Measurements from ENCODE around the gene KLRG1. TPM values are rescaled to one million over a fixed set of nuclear protein-coding genes. Genes with fewer than 3 reads are reported as not detected.

KLRG1 gene
- total and polyA plus RNA-seq, 2 of the 8 experiments (the other 6 are each of a cell fraction or from before 2014, with no cell fraction given), result 7.9 to 12.8 TPM

DNA sequence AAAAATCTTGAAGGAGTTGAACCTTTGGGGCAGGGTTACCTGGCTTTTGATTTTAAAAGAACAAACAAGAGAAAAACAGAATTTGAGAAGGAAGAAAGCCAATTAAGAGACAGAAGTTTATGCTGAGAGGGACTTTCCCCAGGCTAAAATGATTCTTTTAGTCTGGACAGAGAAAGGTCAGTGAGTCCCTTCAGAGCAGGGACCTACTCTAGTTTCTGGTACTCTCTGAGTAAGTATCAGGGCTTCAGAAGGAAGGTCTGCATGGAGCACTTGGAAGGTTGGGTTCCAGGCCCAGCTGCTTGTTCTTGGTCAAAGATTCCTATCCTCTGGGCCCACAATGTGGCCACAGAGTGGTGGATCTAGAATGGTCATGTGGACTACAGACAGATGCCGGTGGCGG lies 59.6 kb downstream of the KLRG1 start (continued):
- no peak for TF ChIP-seq PHF8 (conservative IDR thresholded peaks at IDR 0.05; ENCODE audit: low read depth, low read length)

All from H1 (cell line).